RCC 7860 (cell line): Measurements from ENCODE around the gene DLX4.

Experiments
- DNase-seq: peaks from one replicate; pipeline ENCODE4 v3.0.0-alpha.2; 2015; ENCODE audit warnings: low spot score
- FAIRE-seq: peaks from 2 replicates; lab custom pipeline; 2012; peaks lifted over from hg19 to GRCh38; lab: Jason Lieb, UNC

Gene DLX4

DNA sequence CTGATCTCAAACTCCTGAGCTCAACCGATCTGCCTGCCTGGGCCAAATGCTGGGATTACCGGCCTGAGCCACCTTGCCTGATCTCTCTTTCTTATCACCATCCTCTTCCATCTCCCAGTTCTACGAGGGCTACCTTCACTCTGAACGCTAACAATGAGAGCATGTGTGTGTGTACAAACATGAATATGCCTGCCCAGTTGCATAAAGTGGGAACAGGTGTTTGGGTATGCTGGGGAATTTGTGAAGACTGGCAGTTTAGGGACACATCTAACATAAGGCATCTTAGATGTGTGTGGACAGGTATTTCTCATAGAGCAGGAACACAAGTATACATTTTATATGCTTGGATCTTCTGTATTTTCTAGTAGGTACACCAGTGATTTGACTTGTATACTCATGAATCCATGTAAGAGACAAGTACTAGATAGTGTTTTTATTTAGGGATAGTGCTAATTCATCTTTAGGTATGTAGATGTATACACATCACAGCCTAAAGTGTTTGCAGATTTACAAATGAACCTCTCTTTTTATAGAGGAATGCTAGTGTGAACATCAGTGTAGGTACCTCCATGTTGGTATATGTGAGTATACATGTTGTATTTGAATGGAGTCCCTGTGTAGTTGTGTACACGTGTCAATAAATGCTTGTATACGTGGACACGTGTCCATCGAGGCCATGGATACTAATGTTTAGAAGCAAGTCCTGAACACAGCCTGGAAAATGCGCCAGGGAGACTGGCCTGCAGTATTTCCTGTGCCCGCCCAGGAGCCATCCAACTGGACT lies 1.2 kb upstream of the DLX4 start:
- FAIRE-seq (no peak), DNase-seq (no peak)

DNA sequence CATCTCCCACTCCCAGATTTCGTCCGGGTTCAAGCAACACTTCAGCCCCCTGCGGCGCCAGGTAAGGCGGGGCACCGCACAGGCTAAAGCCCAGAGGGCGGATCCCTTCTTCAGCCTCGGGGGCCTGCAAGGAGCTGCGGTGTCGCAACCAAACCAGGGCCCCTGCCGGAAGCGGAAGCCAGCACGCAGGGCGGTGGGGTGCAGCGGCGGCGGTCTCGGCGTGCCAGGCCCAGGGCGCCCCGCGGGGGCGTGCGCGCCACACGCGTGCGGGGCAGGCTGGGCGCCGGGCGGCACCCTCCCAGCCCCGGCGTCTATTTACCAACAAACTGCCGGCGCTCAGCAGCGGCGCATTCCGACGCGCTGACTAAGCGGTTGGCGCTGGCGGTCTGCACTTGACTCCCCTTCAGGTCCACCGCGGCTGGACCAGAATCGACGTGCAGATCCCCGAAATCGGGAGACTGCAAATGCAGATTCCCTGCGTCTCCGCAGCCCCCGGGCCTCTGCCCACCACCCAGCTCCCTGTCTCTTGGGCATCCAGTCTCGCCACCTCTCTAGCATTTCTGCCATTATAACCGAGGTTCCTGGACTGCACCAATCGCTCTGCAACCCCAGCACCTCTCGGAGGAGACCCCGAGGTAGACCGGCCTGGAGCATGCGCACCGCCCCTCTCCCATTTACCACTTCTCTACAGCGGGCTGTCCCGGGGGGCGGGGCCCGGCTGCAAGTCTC lies 421 bp upstream of the DLX4 start:
- FAIRE-seq (no peak), DNase-seq (peak; percentile 54)

GRCh38 chr17:49969795-49970389 lies 902 bp downstream of the DLX4 start:
- no peak for DNase-seq
- FAIRE-seq = no peak

GRCh38 chr17:49970498-49970897 lies 1.5 kb downstream of the DLX4 start:
- no peak for DNase-seq

DNA sequence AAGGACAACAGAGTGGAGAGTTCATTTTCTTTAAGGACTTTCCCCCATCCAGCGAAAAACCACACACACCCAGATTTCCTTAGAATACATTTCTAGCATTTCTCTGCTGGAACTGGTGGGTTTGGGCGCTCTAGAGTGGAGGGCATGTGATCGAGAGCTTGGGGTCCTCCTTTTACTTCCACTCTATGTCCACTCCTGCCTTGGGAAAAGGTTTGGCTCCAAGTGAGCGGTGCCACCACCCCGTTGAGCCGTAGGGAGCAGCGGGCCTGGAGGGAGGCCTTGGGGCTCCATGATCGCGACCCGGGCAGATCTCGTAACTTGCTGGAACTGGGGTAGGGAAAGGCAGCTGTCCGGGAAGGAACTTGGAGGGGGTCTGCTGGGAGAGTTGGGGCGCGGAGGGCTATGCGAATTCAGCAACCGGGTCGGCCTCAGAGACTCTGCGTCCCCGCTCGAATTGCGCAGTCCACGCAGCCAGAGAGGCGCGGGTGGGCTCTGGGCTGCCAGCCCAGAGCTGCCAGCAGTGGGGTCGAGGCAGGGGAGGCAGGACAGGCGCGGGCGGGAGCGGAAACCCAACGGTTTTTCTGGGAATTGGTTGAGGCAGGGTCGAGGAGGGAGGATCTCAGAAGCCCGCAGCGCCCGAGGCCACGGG lies 2.3 kb downstream of the DLX4 start:
- no peak for DNase-seq
- FAIRE-seq = no peak

More at GRCh38 chr17:49970498-49970897, 1.5 kb downstream of the DLX4 start:
- FAIRE-seq = no peak

GRCh38 chr17:49971848-49972485 lies 3.0 kb downstream of the DLX4 start:
- DNase-seq = no peak
- FAIRE-seq = no peak

GRCh38 chr17:49972486-49973270 lies 3.7 kb downstream of the DLX4 start:
- no peak for DNase-seq

GRCh38 chr17:49973271-49973615 lies 4.3 kb downstream of the DLX4 start:
- DNase-seq (no peak), FAIRE-seq (no peak)

More at GRCh38 chr17:49972486-49973270, 3.7 kb downstream of the DLX4 start:
- no peak for FAIRE-seq

DNA sequence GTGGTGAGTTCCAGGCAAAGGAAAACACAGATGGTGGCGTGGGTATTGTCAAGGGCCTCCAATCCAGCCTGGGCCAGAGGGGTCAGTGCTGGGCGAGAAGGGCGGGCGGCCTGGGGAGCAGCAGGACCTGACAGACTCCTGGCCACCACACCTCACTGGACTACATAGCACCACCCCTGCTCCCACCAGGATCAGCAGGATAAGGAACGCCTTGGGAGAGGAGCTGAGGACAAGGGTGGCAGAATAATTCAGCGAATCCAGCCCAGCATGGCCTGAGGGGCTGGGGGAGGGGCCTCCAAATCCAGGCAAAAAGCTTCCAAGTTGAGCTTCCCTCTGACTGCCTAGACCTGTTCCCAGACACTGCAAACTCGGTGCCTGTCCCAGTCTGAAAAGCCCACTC lies 6.5 kb downstream of the DLX4 start:
- DNase-seq (no peak), FAIRE-seq (no peak)

GRCh38 chr17:49976163-49976827 lies 7.3 kb downstream of the DLX4 start:
- DNase-seq = no peak
- FAIRE-seq = no peak

DNA sequence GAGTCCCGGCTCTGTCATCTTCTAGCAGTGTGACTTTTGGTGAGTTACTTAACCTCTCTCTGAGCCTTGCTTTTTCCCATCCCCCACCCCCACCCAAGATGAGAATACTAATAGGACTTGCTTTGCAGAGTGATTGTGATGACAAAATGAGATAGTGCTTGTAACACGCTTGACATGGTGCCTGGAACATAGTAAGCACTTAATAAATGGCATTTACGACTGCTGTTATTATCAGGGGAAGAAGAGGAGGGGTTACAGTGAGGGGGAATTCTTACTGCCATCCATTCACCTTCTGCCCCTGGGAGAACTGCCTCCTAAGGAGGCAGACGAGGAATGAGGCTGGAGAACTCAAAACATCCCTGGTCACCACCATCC lies 7.8 kb downstream of the DLX4 start:
- no peak for FAIRE-seq
- no peak for DNase-seq

DNA sequence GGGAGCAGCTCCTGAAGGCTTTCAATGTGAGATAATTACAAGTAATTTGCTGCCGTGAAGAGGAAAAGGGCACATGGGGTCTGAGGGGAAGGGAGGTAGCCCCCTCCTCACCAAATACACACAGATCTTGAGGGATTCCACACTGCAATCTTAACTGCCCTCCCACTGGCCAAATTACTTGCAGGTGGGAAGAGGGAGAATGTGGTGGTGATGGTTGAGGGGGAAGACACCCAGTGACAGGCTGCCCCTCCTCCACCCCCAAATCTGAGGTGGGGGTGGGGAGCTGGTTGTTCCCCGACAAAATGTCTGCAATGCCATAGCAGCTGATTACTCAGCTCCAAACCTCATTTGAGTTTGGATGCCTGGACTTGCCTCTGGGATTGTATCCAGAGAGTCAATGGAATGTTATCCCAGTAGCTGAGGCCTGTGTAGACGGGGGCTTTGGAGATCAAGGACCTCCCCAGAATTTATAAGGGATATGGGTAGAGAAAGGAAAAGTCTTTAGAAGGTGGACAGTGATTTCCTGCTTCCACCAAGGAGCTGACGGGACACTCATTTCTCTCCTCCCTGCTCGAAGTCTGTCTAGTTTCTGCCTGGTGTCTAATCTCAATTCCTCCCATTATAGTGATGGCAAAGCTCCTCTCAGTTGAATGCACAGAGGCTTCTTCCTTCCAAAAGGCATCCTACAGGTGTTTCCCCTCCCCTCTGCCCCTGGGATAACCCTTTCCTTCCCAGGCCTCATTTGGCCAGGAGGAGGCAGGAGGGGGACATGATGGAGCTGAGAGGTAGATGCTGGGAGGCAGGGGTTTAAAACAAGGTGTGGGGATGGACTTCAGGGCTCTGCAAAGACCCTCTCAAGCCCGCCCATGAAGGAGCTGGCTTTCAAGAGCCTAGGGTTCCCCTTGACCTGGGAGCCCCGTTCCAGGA lies 8.7 kb downstream of the DLX4 start:
- FAIRE-seq (no peak), DNase-seq (no peak)

DNA sequence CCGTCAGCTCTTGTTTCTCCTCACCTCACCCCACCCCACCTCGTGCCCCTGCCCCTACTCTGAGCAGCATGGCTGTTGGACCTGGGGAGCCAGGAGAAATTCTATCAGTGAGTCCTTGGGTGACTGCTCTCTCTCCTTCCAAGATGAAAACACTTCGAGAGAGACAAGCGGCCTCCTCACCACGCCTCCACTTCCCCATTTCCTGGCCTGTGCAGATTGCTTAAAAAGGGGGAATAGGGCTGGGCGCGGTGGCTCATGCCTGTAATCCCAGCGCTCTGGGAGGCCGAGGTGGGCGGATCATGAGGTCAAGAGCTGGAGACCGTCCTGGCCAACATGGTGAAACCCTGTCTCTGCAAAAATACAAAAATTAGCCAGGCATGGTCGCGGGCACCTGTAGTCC lies 9.5 kb downstream of the DLX4 start:
- DNase-seq (no peak), FAIRE-seq (no peak)

- FAIRE-seq = no peak
- no peak for DNase-seq
These were observed 10.9 kb downstream of the DLX4 start for GRCh38 chr17:49979748-49980479.

DNA sequence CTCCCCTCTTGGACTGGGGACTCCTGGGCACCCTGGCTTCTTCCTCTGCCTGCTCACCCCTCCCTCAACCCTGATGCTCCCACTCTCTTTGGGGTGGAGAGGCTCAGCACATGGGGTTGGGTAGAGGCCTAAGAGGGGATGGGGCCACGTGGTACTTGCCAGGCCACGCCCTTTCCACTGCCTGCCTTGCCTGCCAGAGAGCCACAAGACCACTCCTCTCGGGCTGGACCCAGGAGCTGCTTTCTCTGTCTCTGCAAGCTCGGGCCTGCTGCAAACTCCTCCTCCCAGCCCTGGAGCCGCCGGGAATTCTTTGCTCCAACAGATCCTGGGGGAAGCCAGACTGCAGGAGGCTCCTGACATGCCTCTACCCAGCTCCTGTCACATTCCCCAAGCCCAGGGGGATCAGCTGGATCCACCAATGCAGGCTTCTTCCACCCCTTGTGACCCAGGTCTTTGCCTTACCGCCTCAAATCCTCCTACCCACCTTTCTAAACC lies 11.8 kb downstream of the DLX4 start:
- no peak for FAIRE-seq
- no peak for DNase-seq

- DNase-seq (no peak), FAIRE-seq (no peak)
These were observed 15.3 kb downstream of the DLX4 start for GRCh38 chr17:49984283-49984682.

- no peak for FAIRE-seq
- no peak for DNase-seq
These were observed 15.8 kb downstream of the DLX4 start for GRCh38 chr17:49984776-49985175.
